Measurements from ENCODE around the gene KDM5A.

DNA sequence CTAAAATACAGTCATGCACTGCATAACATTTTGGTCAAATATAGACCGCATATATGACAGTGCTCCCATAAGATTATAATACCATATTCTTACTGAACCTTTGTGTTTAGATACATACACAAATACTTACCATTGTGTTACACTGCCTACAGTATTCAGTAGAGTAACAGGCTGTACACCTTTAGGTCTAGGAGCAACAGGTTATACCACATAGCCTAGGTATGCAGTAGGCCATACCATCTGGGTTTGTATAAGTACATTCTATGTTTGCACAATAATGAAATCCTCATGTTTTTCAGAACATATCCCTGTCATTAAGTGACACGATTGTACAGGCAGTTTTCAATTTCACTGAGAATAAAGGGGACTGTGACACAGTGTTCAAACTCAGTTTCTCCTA is 22.3 kb downstream of the KDM5A start:
- TF ChIP-seq, protein P1, sequence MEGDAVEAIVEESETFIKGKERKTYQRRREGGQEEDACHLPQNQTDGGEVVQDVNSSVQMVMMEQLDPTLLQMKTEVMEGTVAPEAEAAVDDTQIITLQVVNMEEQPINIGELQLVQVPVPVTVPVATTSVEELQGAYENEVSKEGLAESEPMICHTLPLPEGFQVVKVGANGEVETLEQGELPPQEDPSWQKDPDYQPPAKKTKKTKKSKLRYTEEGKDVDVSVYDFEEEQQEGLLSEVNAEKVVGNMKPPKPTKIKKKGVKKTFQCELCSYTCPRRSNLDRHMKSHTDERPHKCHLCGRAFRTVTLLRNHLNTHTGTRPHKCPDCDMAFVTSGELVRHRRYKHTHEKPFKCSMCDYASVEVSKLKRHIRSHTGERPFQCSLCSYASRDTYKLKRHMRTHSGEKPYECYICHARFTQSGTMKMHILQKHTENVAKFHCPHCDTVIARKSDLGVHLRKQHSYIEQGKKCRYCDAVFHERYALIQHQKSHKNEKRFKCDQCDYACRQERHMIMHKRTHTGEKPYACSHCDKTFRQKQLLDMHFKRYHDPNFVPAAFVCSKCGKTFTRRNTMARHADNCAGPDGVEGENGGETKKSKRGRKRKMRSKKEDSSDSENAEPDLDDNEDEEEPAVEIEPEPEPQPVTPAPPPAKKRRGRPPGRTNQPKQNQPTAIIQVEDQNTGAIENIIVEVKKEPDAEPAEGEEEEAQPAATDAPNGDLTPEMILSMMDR (IDR thresholded peaks at IDR 0.05), result no peak
- TF ChIP-seq POLR2A (IDR thresholded peaks at IDR 0.05), result no peak
